SU-DHL-6 (cell line): Measurements from ENCODE around the gene ADAM10.

ENCODE experiments used
- CTCF ChIP-seq: fragments of 200-600 bp; sonication (generic); IDR thresholded peaks from one replicate; pipeline ENCODE4 v1.5.1; 2017; ENCODE audit warnings: antibody characterized with exemption, mild to moderate bottlenecking, low read length, moderate library complexity; ENCODE audit not compliant: insufficient read depth, poor library complexity, severe bottlenecking
- EZH2phosphoT487 ChIP-seq: fragments of 200-600 bp; sonication (generic), shearing (Covaris generic); conservative IDR thresholded peaks from 2 replicates; pipeline ENCODE4 v1.6.1; 2018; ENCODE audit warnings: mild to moderate bottlenecking, antibody characterized with exemption, low read length, moderate library complexity, mixed read lengths

GRCh38 chr15:58616171-58616570, 133.3 kb downstream of the ADAM10 start:
- no peak for TF ChIP-seq CTCF
- no peak for TF ChIP-seq EZH2phosphoT487
